NCI-H524 (cell line): Measurements from ENCODE around the gene MPDU1.
"Not testable (repeated sequence)": the region's sequence is repeated elsewhere in the genome, so short reads cannot be mapped to it uniquely, and the experiment has no call there.

Experiments
- DNase-seq, 2 experiments: peaks; one replicate each; lab custom pipeline; 2025; lab: John Stamatoyannopoulos, UW

The MPDU1 gene

DNA sequence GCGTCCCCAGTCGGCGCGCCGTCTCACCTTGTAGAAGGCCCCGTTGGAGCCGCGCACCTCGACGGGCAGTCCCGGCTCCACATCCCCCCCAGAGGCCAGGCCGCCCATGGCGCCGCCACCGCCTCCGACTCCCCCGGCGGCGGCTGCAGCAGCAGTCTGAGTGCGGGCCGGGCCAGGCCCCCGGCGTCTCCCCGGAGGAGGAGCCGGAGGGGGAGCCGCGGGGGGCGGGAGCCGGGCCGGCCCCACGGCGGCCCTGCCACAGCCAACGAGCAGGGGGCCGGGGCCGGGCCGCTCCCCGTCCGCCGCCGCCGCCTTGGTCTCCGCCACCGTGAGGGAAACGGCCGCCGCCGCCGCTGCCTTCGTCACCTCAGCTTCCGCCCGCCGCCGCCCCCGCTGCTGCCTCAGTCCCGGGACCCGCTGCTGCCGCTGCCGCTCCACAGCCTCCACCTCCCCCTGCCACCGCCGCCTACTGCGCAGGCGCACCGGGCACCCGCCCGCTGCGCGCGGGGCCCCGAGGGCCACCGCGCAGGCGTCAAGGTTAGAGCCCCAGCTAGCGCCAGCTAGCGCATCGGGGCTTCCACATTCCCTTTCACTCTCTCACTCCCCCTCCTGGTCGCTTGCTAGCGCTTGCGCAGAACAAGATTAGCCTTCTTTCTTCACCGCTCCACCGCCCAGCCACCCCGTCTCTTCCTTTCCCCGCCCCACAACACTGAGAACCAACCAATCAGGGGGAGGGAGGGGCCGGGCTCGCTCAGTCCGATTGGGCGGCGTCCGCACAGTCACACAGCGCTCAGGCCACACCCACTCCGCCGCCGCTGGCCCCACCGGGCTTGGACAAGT lies 31.0 kb downstream of the MPDU1 start, which contains the start of gene FXR2:
FXR2 (minus strand) TSS at position 473 of the 840 bp plus-strand sequence; CDS start at position 108, 365 bp downstream.
- peak; percentile 93 for DNase-seq

DNA sequence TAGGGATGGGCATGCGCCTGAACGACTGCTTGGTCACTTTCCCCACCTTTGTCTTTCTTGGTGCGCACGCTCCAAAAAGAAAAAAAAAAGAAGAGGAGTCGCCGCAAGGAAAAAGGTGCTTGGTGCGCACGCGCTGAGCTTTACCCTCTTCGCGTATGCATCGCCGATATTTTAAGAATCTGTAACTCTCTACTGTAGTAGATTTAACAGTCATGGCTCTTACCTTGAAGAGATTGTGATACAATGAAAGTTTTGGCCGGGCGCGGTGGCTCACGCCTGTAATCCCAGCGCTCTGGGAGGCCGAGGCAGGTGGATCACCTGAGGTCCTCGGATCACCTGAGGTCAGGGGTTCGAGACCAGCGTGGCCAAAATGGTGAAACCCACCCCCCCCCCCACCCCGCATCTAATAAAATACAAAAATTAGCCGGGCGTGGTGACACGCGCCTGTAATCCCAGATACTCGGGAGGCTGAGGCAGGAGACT lies 31.7 kb downstream of the MPDU1 start:
- DNase-seq = no peak

DNA sequence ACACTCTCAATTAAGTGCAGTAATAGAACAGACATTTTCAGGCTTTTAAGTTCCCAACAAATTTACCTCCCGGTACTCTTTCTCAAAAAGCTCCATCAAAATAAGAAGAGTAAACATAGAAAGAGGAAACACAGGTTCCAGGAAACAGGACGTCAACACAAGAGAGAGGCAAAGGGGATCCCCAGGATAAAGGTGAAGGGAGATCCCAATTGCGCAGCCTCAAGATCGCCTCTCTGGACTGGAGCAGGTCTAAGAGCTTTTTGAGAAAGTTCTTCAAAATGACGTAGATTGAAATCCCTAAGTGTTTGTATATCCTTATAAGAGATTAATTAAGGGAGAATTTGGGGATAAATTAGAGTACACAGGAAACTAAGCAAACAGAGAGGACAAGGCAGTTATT lies 35.0 kb downstream of the MPDU1 start:
- no peak for DNase-seq

DNA sequence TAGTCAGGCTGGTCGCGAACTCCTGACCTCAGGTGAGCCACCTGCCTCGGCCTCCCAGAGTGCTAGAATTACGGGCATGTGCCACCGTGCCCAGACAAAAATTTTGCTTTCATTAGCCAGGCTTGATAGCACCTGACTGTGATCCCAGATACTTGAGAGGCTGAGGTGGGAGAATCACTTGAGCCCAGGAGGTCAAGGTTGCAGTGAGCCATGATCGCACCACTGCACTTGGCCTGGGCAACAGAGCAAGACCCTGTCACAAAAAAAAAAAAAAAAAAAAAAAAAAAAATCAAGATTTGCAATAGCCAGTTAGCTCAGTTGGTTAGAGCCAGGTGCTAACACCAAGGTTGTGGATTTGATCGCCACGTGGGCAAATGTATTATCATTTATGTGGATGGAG lies 37.2 kb downstream of the MPDU1 start:
- DNase-seq = no peak

DNA sequence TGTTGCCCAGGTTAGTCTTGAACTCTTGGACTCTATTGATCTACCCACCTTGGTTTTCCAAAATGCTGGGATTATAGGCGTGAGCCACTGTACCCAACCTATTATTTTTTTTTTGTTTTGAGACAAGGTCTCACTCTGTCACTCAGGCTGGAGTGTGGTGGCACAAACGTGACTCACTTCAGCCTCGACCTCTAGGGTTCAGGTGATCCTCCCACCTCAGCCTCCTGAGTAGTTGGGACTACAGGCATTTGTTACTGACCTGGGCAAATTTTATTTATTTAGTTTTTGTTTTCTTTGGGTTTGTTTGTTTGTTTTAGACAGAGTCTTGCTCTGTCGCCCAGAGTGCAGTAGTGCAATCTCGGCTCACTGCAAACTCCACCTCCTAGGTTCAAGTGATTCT lies 40.0 kb downstream of the MPDU1 start:
- no peak for DNase-seq

DNA sequence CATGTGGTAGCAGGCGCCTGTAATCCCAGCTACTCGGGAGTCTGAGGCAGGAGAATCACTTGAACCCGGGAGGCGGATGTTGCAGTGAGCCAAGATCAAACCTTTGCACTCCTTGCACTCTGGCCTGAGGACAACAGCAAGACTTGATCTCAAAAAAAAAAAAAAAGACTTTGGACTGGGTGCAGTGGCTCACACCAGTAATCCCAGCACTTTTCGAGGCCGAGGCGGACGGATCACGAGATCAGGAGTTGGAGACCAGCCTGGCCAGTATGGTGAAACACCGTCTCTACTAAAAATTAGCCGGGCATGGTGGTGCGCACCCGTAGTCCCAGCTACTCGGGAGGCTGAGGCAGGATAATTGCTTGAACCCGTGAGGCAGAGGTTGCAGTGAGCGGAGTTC lies 42.1 kb downstream of the MPDU1 start:
- not testable (repeated sequence) for DNase-seq

DNA sequence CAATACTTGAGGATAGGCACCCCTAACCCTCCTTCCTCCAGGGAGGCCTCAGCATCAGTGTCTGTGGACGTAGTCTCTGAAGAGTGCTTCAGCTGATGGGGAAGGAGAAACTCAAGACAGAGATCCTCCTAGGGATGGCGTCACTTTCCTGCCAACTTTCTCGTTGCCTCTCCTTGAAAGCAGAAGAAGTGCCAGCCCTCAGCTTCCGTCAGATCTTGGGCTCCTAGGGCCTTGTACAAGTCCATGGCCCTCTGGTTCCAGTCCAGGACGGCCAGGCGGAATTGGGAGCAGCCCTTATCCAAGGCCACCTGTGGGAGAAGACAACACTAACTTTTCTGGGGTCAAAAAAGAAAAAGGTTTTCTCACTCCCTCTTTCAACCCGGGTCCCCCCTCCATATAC lies 42.7 kb downstream of the MPDU1 start:
- DNase-seq = no peak

DNA sequence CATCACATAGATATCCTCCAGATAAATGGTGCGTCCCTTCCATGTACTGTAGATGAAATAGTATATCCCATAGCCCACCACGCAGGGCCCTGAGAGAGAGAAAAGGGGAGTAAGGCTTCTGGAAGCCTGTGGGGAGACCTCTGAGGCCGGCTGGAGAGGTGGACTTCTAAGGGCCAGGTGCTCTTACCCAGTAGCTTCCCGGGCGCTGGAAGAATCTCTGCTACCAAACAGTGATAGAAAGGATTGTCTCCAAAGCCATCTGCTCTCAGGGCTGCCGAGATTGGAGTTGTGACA lies 43.3 kb downstream of the MPDU1 start:
- DNase-seq = no peak

DNA sequence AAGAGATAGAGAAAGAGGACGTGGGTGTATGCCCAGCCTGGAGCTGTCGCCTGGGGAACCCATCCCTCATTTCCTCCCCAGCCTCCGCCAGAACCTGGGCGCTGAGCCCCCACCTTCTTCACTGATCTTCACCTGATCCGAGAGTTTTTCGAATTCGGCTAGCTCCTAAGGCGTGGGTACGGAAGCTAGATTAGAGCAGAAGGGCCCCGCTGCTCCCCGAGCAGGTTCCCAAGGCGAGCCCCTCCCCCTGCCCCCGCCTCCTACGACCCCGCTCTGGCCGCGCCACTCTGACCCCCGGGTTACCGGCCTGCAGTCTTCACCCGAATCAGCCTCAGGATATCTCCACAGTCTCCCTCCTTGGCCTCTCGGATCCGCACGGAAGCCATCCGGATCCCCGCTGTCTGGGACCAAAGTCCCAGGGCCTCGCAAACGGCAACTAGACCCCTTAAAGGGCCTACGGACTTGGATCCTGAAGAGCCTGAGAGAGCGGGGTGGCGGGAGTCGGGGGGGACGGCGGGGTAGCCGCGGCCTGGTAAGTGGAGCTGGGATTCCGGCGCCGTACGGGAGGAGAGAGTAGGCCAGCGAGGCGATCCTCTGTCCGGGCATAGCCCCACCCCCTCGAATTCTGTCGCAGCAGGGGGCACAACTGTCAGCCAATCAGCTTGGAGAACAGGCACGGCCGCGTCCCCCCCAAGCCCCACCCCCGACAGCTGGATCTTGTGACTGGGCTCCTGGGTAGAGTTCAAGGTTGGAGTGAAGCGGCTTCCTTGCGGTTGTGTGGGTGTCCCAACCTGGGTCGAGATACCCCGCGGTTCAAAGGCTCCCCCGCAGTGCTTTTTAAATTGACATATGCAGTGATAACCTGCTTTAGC lies 43.8 kb downstream of the MPDU1 start, which contains the start of gene SAT2:
SAT2 (minus strand) TSS at position 572 of the 872 bp plus-strand sequence; CDS start at position 386, 186 bp downstream.
- peak; percentile 68 to 75 for DNase-seq

DNA sequence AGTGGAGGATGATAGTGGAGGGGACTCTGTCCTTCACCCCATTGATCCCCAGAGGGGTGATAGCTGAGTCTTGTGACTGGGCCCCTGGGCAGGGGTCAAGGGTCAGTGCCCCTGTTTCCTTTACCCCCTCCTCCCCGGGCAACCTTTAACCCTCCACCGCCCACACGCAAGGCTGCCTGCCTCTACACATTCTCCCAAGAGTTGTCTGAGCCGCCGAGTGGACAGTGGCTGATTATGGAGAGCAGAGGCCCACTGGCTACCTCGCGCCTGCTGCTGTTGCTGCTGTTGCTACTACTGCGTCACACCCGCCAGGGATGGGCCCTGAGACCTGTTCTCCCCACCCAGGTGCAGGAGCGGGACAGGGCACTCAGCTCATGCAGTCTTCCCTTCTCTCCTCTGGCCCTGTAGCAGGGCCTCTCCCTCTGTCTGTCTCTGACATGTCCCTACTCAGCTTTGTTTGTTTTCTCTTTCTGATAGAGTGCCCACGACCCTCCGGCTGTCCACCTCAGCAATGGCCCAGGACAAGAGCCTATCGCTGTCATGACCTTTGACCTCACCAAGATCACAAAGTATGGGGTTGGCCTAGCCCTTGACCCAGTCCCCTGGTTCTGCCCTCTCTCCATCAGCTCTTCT lies 46.4 kb downstream of the MPDU1 start, which contains the start of gene SHBG:
SHBG (plus strand) TSS at position 197 of the 633 bp plus-strand sequence; CDS start at position 235, 38 bp downstream.
- no peak for DNase-seq

DNA sequence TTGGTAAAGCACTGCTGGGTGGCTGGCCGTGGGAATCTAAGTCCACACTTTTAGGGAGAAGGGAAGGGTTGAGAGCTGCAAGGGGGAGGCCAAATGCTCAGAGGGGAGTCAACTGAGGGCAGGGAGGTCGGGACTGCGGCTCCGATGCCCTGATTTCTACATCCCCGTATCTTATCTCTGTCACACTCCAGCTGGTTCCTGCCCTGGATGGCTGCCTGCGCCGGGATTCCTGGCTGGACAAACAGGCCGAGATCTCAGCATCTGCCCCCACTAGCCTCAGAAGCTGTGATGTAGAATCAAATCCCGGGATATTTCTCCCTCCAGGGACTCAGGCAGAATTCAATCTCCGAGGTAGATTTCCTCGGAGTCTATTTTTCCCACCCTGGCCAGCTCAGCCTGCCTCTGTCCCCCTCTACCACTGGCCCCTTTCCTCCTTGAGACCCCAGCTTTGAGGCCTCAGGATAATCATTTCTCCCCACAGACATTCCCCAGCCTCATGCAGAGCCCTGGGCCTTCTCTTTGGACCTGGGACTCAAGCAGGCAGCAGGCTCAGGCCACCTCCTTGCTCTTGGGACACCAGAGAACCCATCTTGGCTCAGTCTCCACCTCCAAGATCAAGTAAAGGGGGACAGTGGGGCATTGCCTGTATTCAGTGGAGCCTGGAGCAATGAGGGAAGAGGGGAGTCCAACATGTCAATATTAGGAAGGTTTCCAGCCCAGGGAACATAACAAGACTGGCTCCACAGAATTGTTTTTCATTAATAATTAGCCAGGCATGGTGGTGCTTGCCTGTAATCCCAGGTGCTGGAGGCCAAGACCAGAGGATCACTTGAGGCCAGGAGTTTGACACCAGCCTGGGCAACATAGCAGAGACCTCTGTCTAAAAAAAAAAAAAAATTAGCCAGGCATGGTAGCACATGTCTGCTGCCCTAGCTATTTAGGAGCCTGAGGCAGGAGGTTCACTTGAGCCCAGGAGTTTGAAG lies 48.0 kb downstream of the MPDU1 start:
- DNase-seq = no peak

DNA sequence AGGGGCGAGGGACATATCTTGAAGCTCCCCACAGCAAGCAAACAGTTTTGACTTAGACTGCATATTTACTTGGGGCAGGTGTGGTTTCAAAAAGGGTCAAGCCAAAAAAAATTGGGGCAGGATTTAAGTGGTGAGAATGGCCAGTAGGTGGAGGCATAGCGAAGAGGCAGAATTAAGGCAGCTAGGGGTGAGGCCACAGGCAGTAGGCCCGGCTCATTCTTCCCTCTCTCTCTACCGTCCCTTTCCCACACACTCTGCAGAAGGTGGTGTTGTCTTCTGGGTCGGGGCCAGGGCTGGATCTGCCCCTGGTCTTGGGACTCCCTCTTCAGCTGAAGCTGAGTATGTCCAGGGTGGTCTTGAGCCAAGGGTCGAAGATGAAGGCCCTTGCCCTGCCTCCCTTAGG lies 48.8 kb downstream of the MPDU1 start:
- peak in 1 of 2 experiments; percentile 29 for DNase-seq

DNA sequence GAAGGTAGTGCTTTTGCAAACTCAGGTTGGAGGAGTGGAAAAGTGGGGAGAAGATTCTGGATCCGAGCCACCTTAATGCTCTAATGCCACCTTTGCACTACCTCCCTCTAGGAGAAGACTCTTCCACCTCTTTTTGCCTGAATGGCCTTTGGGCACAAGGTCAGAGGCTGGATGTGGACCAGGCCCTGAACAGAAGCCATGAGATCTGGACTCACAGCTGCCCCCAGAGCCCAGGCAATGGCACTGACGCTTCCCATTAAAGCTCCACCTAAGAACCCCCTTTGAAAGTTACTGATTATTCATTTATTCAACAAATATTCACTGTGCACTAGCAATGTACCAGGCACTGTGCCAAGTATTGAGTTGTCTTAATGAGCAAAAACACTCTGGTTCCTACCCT lies 49.4 kb downstream of the MPDU1 start:
- DNase-seq = no peak

DNA sequence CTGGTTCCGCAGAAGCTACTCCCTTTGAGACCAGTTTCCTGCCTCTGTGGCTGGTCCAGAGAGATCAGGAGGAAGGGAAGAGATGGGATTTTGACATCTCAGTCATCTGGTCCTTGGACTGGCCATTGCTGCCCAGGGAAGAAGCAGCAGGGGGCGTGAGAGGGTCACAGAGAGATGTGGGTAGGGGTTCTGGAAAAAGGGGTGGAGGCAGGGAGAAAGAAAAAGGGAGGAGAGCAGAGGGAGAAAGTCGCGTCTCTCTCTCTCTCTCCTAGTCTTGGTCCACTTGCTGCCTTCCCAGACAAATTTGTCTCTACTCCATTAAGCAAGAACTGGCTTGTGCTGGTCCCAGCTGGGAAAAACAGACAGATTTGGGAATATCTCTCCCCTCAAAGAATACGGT lies 50.7 kb downstream of the MPDU1 start:
- DNase-seq = peak in 1 of 2 experiments; percentile 53

DNA sequence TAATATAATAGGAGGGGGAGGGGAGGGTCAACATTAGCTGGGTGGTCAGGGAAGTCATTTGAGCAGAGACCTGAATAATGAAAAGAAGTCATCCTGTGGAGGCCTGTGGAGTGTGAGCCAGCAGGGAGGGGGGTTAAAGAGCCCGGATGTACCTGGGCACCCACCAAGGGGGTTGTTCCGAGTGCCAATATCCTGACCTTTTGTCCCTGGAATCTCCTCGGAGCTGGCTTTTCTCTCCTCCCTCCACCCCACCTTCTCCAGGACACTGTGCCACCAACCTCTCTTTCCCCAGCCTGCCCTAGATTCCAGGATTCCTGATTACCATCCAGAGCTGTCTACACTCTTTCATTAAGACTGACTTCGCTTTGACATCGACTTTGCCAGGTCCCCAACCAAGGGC lies 52.5 kb downstream of the MPDU1 start:
- no peak for DNase-seq
